Kidney tubule cell (primary cell): ENCODE measurements around the gene CD6.
A peak's percentile ranks its signal among the peaks of the same experiment; 100 is the strongest.

ENCODE experiments used
- DNase-seq: peaks from one replicate; pipeline ENCODE4 v3.0.0-alpha.2; 2018; ENCODE audit warnings: low spot score

Gene CD6

GRCh38 chr11:60934790-60935605 is 36.5 kb upstream of the CD6 start:
- no peak for DNase-seq

- DNase-seq = no peak
Measured at GRCh38 chr11:60935676-60936442, 35.6 kb upstream of the CD6 start.

GRCh38 chr11:60936467-60937143 is 34.9 kb upstream of the CD6 start:
- DNase-seq = no peak

GRCh38 chr11:60937144-60937527 is 34.3 kb upstream of the CD6 start:
- DNase-seq = no peak

GRCh38 chr11:60937811-60938210 is 33.7 kb upstream of the CD6 start:
- DNase-seq = no peak

- DNase-seq = no peak
Measured at GRCh38 chr11:60938500-60938899, 33.0 kb upstream of the CD6 start.

- DNase-seq = no peak
Measured at GRCh38 chr11:60939301-60939700, 32.2 kb upstream of the CD6 start.

- DNase-seq = no peak
Measured at GRCh38 chr11:60939855-60940254, 31.6 kb upstream of the CD6 start.

- no peak for DNase-seq
Measured at GRCh38 chr11:60941371-60942119, 29.9 kb upstream of the CD6 start.

GRCh38 chr11:60942219-60942618 is 29.3 kb upstream of the CD6 start:
- no peak for DNase-seq

GRCh38 chr11:60942970-60943565 is 28.4 kb upstream of the CD6 start:
- DNase-seq = peak; percentile 73

- DNase-seq = no peak
Measured at GRCh38 chr11:60944490-60945294, 26.8 kb upstream of the CD6 start.

GRCh38 chr11:60945295-60945667 is 26.2 kb upstream of the CD6 start:
- no peak for DNase-seq

GRCh38 chr11:60946601-60947264 is 24.7 kb upstream of the CD6 start:
- no peak for DNase-seq

GRCh38 chr11:60947700-60948099 is 23.8 kb upstream of the CD6 start:
- DNase-seq = no peak

- DNase-seq = no peak
Measured at GRCh38 chr11:60948250-60948649, 23.2 kb upstream of the CD6 start.

- no peak for DNase-seq
Measured at GRCh38 chr11:60950024-60950423, 21.5 kb upstream of the CD6 start.

- DNase-seq = no peak
Measured at GRCh38 chr11:60950933-60951605, 20.4 kb upstream of the CD6 start.

GRCh38 chr11:60951606-60951903 is 19.9 kb upstream of the CD6 start:
- no peak for DNase-seq
